NCI-H524 treated with DMSO at 0.1 percent for 48 hours (cell line): Measurements from ENCODE around the gene THUMPD2.
A peak's percentile ranks its signal among the peaks of the same experiment; 100 is the strongest.
"Not testable (repeated sequence)": the region's sequence is repeated elsewhere in the genome, so short reads cannot be mapped to it uniquely, and the experiment has no call there.

Experiments used
- DNase-seq: peaks from one replicate; lab custom pipeline; 2025; lab: John Stamatoyannopoulos, UW

Gene THUMPD2

GRCh38 chr2:39757156-39757555 is 21.9 kb downstream of the THUMPD2 start:
- no peak for DNase-seq

- no peak for DNase-seq
These were observed 23.6 kb downstream of the THUMPD2 start for GRCh38 chr2:39755466-39755865.

GRCh38 chr2:39743269-39743776 is 35.7 kb downstream of the THUMPD2 start:
- DNase-seq, result peak; percentile 57

- DNase-seq, result peak; percentile 25
These were observed 37.2 kb downstream of the THUMPD2 start for GRCh38 chr2:39741871-39742270.

GRCh38 chr2:39739386-39739785 is 39.7 kb downstream of the THUMPD2 start:
- DNase-seq, result no peak

- no peak for DNase-seq
These were observed 40.1 kb downstream of the THUMPD2 start for GRCh38 chr2:39738936-39739335.

GRCh38 chr2:39737661-39738060 is 41.4 kb downstream of the THUMPD2 start:
- DNase-seq, result no peak

- DNase-seq, result no peak
These were observed 42.4 kb downstream of the THUMPD2 start for GRCh38 chr2:39736640-39737039.

- no peak for DNase-seq
These were observed 43.4 kb downstream of the THUMPD2 start for GRCh38 chr2:39735648-39736047.

- no peak for DNase-seq
These were observed 44.6 kb downstream of the THUMPD2 start for GRCh38 chr2:39734445-39734844.

- DNase-seq, result no peak
These were observed 45.9 kb downstream of the THUMPD2 start for GRCh38 chr2:39733070-39733674.

GRCh38 chr2:39732482-39732881 is 46.6 kb downstream of the THUMPD2 start:
- peak; percentile 26 for DNase-seq

- DNase-seq, result no peak
These were observed 47.5 kb downstream of the THUMPD2 start for GRCh38 chr2:39731546-39731945.

GRCh38 chr2:39730685-39731302 is 48.3 kb downstream of the THUMPD2 start:
- DNase-seq, result no peak

- no peak for DNase-seq
These were observed 48.8 kb downstream of the THUMPD2 start for GRCh38 chr2:39730276-39730675.

GRCh38 chr2:39728941-39729351 is 50.1 kb downstream of the THUMPD2 start:
- DNase-seq, result no peak

- DNase-seq, result not testable (repeated sequence)
These were observed 51.0 kb downstream of the THUMPD2 start for GRCh38 chr2:39728085-39728484.

- DNase-seq, result no peak
These were observed 53.7 kb downstream of the THUMPD2 start for GRCh38 chr2:39725401-39725800.

GRCh38 chr2:39724828-39725144 is 54.3 kb downstream of the THUMPD2 start:
- no peak for DNase-seq

GRCh38 chr2:39723946-39724827 is 54.9 kb downstream of the THUMPD2 start:
- DNase-seq, result no peak

GRCh38 chr2:39723497-39723896 is 55.6 kb downstream of the THUMPD2 start:
- no peak for DNase-seq

GRCh38 chr2:39720970-39721369 is 58.1 kb downstream of the THUMPD2 start:
- DNase-seq, result no peak

- DNase-seq, result no peak
These were observed 59.7 kb downstream of the THUMPD2 start for GRCh38 chr2:39719317-39719716.
